Stimulated activated CD8-positive, alpha-beta memory T cell treated with anti-CD3 and anti-CD28 coated beads, Interleukin-4, amount 100 ng/mL, for 48 hours (primary cell): ENCODE data around the gene BAIAP2.
"Not testable (repeated sequence)": the region's sequence is repeated elsewhere in the genome, so short reads cannot be mapped to it uniquely, and the experiment has no call there.

Experiments used
- DNase-seq: peaks from one replicate; pipeline ENCODE4 v3.0.0-alpha.2; 2020

Gene BAIAP2

GRCh38 chr17:81147701-81148100, 112.8 kb downstream of the BAIAP2 start:
- no peak for DNase-seq

- DNase-seq, result no peak
Measured at GRCh38 chr17:81148571-81148970, 113.6 kb downstream of the BAIAP2 start.

- DNase-seq, result no peak
Measured at GRCh38 chr17:81148986-81149533, 114.1 kb downstream of the BAIAP2 start.

- DNase-seq, result no peak
Measured at GRCh38 chr17:81150377-81151077, 115.6 kb downstream of the BAIAP2 start.

GRCh38 chr17:81151278-81151677, 116.3 kb downstream of the BAIAP2 start:
- no peak for DNase-seq

- DNase-seq, result no peak
Measured at GRCh38 chr17:81152288-81152828, 117.4 kb downstream of the BAIAP2 start.

GRCh38 chr17:81153340-81153803, 118.4 kb downstream of the BAIAP2 start:
- no peak for DNase-seq

GRCh38 chr17:81154016-81154415, 119.1 kb downstream of the BAIAP2 start:
- DNase-seq, result not testable (repeated sequence)

- DNase-seq, result no peak
Measured at GRCh38 chr17:81154961-81155360, 120.0 kb downstream of the BAIAP2 start.

- no peak for DNase-seq
Measured at GRCh38 chr17:81156866-81157805, 122.2 kb downstream of the BAIAP2 start.

GRCh38 chr17:81157848-81158687, 123.1 kb downstream of the BAIAP2 start:
- DNase-seq, result no peak

GRCh38 chr17:81158688-81159590, 124.0 kb downstream of the BAIAP2 start:
- DNase-seq, result no peak

- DNase-seq, result no peak
Measured at GRCh38 chr17:81159611-81160265, 124.8 kb downstream of the BAIAP2 start.

GRCh38 chr17:81160306-81160705, 125.4 kb downstream of the BAIAP2 start:
- DNase-seq, result no peak

- DNase-seq, result no peak
Measured at GRCh38 chr17:81160747-81161453, 125.9 kb downstream of the BAIAP2 start.

GRCh38 chr17:81161536-81161935, 126.6 kb downstream of the BAIAP2 start:
- no peak for DNase-seq

- DNase-seq, result no peak
Measured at GRCh38 chr17:81161972-81162371, 127.0 kb downstream of the BAIAP2 start.

GRCh38 chr17:81162491-81162890, 127.5 kb downstream of the BAIAP2 start:
- DNase-seq, result no peak

- DNase-seq, result no peak
Measured at GRCh38 chr17:81163051-81163695, 128.2 kb downstream of the BAIAP2 start.
